ENCODE results near the gene TERT. TPM values are rescaled to one million over a fixed set of nuclear protein-coding genes. Genes with fewer than 3 reads are reported as not detected.
"Not testable (repeated sequence)": the region's sequence is repeated elsewhere in the genome, so short reads cannot be mapped to it uniquely, and the experiment has no call there.

Gene TERT
- total and polyA plus RNA-seq, 3 experiments from 2014 or later: 2.0 to 2.5 TPM; not detected in 1

- Mint-ChIP-seq H3K27me3 (no peaks in the 10 kb centered on the region), H3K4me1 (peaks cover 6 to 15% (median 7%) of the 10 kb centered on the region in 3 donors), H3K4me3 (no peak overlapping the region), H3K27ac (peak overlapping the region in 1 of 8 donors; percentile 41), H3K36me3 (peaks cover 10 to 75% (median 14%) of the 10 kb centered on the region in 3 donors), H3K9me3 (no peaks in the 10 kb centered on the region)
- DNase-seq: peak in 1 of 5 donors; percentile 26
- Histone ChIP-seq H3K9me3 (ENCODE audit: low read length) (no peaks in the 10 kb centered on the region), H3K27ac (ENCODE audit: low read depth, low read length) (no peak overlapping the region), H3K4me3 (ENCODE audit: low read length) (no peak overlapping the region), H3K4me1 (ENCODE audit: insufficient read depth, low read length) (no peaks in the 10 kb centered on the region), H3K27me3 (ENCODE audit: insufficient read depth, low read length, poor library complexity, severe bottlenecking) (no peaks in the 10 kb centered on the region), H3K36me3 (ENCODE audit: insufficient read depth, low read length) (peaks cover 46% of the 10 kb centered on the region)
- POLR2A ChIA-PET: no interaction called here
- CTCF ChIA-PET: interaction anchor here (1.0 to 1.4 kb wide), 2 partner anchors 14 to 16 kb away, joined by 3 read pairs; no protein-coding TSS in a partner anchor
Measured at GRCh38 chr5:1329111-1329579, 34.3 kb upstream of the TERT start.

- H3K9me3 ChIP-seq (ENCODE audit: low read length); H3K27ac ChIP-seq (ENCODE audit: low read depth, low read length); H3K4me3 Mint-ChIP-seq; POLR2A ChIA-PET; H3K4me1 ChIP-seq (ENCODE audit: insufficient read depth, low read length); H3K9me3 Mint-ChIP-seq; DNase-seq; H3K4me3 ChIP-seq (ENCODE audit: low read length); H3K27me3 ChIP-seq (ENCODE audit: insufficient read depth, low read length, poor library complexity, severe bottlenecking); H3K27me3 Mint-ChIP-seq: not testable (repeated sequence)
- CTCF ChIA-PET: interaction anchor here (1.0 to 1.9 kb wide), 3 partner anchors 13 to 15 kb away, joined by 3 to 5 read pairs (median 3); no protein-coding TSS in a partner anchor
- H3K36me3 ChIP-seq (ENCODE audit: insufficient read depth, low read length): peaks cover 42% of the 10 kb centered on the region
- peaks cover 9 to 78% (median 15%) of the 10 kb centered on the region in 3 donors for H3K36me3 Mint-ChIP-seq
- H3K4me1 Mint-ChIP-seq: peaks cover 6 to 15% (median 7%) of the 10 kb centered on the region in 3 donors
- H3K27ac Mint-ChIP-seq: peak overlapping the region in 5 of 8 donors; percentile 29 to 74 (median 47)
Measured at GRCh38 chr5:1328237-1329110, 33.6 kb upstream of the TERT start.

GRCh38 chr5:1326901-1327756 lies 32.3 kb upstream of the TERT start:
- H3K27me3 Mint-ChIP-seq: not testable (repeated sequence)
- H3K36me3 ChIP-seq (ENCODE audit: insufficient read depth, low read length): peaks cover 29% of the 10 kb centered on the region
- CTCF ChIA-PET: interaction anchor here (1.0 to 1.9 kb wide), 3 partner anchors 15 to 318 kb away, joined by 3 to 5 read pairs (median 5); no protein-coding TSS in a partner anchor

GRCh38 chr5:1326532-1326875 lies 31.6 kb upstream of the TERT start:
- peaks cover 22% of the 10 kb centered on the region for H3K36me3 ChIP-seq (ENCODE audit: insufficient read depth, low read length)
- peaks cover 5 to 73% (median 12%) of the 10 kb centered on the region in 3 donors for H3K36me3 Mint-ChIP-seq
- H3K27me3 Mint-ChIP-seq; H3K4me3 ChIP-seq (ENCODE audit: low read length); H3K4me3 Mint-ChIP-seq; DNase-seq; H3K9me3 ChIP-seq (ENCODE audit: low read length); H3K27me3 ChIP-seq (ENCODE audit: insufficient read depth, low read length, poor library complexity, severe bottlenecking); H3K27ac ChIP-seq (ENCODE audit: low read depth, low read length); H3K4me1 ChIP-seq (ENCODE audit: insufficient read depth, low read length); H3K9me3 Mint-ChIP-seq; POLR2A ChIA-PET: not testable (repeated sequence)
- H3K4me1 Mint-ChIP-seq: peaks cover 6 to 15% (median 7%) of the 10 kb centered on the region in 3 donors
- CTCF ChIA-PET: interaction anchor here (1.0 to 1.9 kb wide), 3 partner anchors 15 to 319 kb away, joined by 3 to 5 read pairs (median 5); no protein-coding TSS in a partner anchor
- peak overlapping the region in 4 of 8 donors; percentile 14 to 97 (median 54) for H3K27ac Mint-ChIP-seq

More at GRCh38 chr5:1326901-1327756, 32.3 kb upstream of the TERT start:
- H3K27ac ChIP-seq (ENCODE audit: low read depth, low read length); H3K27me3 ChIP-seq (ENCODE audit: insufficient read depth, low read length, poor library complexity, severe bottlenecking); H3K4me3 Mint-ChIP-seq; DNase-seq; H3K4me3 ChIP-seq (ENCODE audit: low read length); H3K9me3 Mint-ChIP-seq; POLR2A ChIA-PET; H3K9me3 ChIP-seq (ENCODE audit: low read length); H3K4me1 ChIP-seq (ENCODE audit: insufficient read depth, low read length): not testable (repeated sequence)
- Mint-ChIP-seq H3K36me3 (peaks cover 0 to 73% (median 11%) of the 10 kb centered on the region in 3 donors), H3K27ac (peak overlapping the region in 1 of 8 donors; percentile 65), H3K4me1 (peaks cover 6 to 15% (median 7%) of the 10 kb centered on the region in 3 donors)

GRCh38 chr5:1325870-1326531 lies 31.1 kb upstream of the TERT start:
- ChIA-PET POLR2A (no interaction called here), CTCF (interaction anchor here (1.0 to 1.6 kb wide), 2 partner anchors 54 to 319 kb away, joined by 3 to 5 read pairs; no protein-coding TSS in a partner anchor)
- Mint-ChIP-seq H3K4me3 (no peak overlapping the region), H3K9me3 (no peaks in the 10 kb centered on the region), H3K27me3 (no peaks in the 10 kb centered on the region), H3K36me3 (peaks cover 5 to 73% (median 16%) of the 10 kb centered on the region in 3 donors), H3K27ac (peak overlapping the region in 5 of 8 donors; percentile 14 to 97 (median 54)), H3K4me1 (peaks cover 6 to 15% (median 7%) of the 10 kb centered on the region in 3 donors)
- Histone ChIP-seq H3K27me3 (ENCODE audit: insufficient read depth, low read length, poor library complexity, severe bottlenecking) (no peaks in the 10 kb centered on the region), H3K4me1 (ENCODE audit: insufficient read depth, low read length) (no peaks in the 10 kb centered on the region), H3K36me3 (ENCODE audit: insufficient read depth, low read length) (peaks cover 20% of the 10 kb centered on the region), H3K4me3 (ENCODE audit: low read length) (no peak overlapping the region), H3K27ac (ENCODE audit: low read depth, low read length) (no peak overlapping the region), H3K9me3 (ENCODE audit: low read length) (no peaks in the 10 kb centered on the region)
- peak in 1 of 5 donors; percentile 23 for DNase-seq

GRCh38 chr5:1325191-1325741 lies 30.4 kb upstream of the TERT start:
- ChIA-PET POLR2A (no interaction called here), CTCF (interaction anchor here (1.6 kb wide), 1 partner anchor 320 kb away, joined by 5 read pairs; no protein-coding TSS in a partner anchor)
- peaks cover 6 to 15% (median 7%) of the 10 kb centered on the region in 3 donors for H3K4me1 Mint-ChIP-seq
- H3K36me3 ChIP-seq (ENCODE audit: insufficient read depth, low read length): peaks cover 13% of the 10 kb centered on the region
- H3K9me3 Mint-ChIP-seq: no peaks in the 10 kb centered on the region
- peaks cover 5 to 73% (median 16%) of the 10 kb centered on the region in 3 donors for H3K36me3 Mint-ChIP-seq
- no peaks in the 10 kb centered on the region for H3K27me3 Mint-ChIP-seq
- H3K9me3 ChIP-seq (ENCODE audit: low read length): no peaks in the 10 kb centered on the region
- no peak overlapping the region for H3K4me3 Mint-ChIP-seq
- H3K27ac Mint-ChIP-seq: peak overlapping the region in 1 of 8 donors; percentile 77
- no peak overlapping the region for H3K4me3 ChIP-seq (ENCODE audit: low read length)
- no peaks in the 10 kb centered on the region for H3K27me3 ChIP-seq (ENCODE audit: insufficient read depth, low read length, poor library complexity, severe bottlenecking)
- DNase-seq: peak in 1 of 5 donors; percentile 40
- no peak overlapping the region for H3K27ac ChIP-seq (ENCODE audit: low read depth, low read length)
- H3K4me1 ChIP-seq (ENCODE audit: insufficient read depth, low read length): no peaks in the 10 kb centered on the region

- no peaks in the 10 kb centered on the region for H3K4me1 ChIP-seq (ENCODE audit: insufficient read depth, low read length)
- H3K4me3 ChIP-seq (ENCODE audit: low read length): no peak overlapping the region
- Mint-ChIP-seq H3K4me3 (no peak overlapping the region), H3K4me1 (peaks cover 6 to 15% (median 7%) of the 10 kb centered on the region in 3 donors), H3K9me3 (no peaks in the 10 kb centered on the region), H3K27me3 (no peaks in the 10 kb centered on the region), H3K27ac (peak overlapping the region in 1 of 8 donors; percentile 77), H3K36me3 (peaks cover 5 to 73% (median 16%) of the 10 kb centered on the region in 3 donors)
- ChIA-PET POLR2A (no interaction called here), CTCF (no interaction called here)
- no peak overlapping the region for H3K27ac ChIP-seq (ENCODE audit: low read depth, low read length)
- no peaks in the 10 kb centered on the region for H3K9me3 ChIP-seq (ENCODE audit: low read length)
- no peaks in the 10 kb centered on the region for H3K27me3 ChIP-seq (ENCODE audit: insufficient read depth, low read length, poor library complexity, severe bottlenecking)
- DNase-seq: peak in 1 of 5 donors; percentile 31
- peaks cover 10% of the 10 kb centered on the region for H3K36me3 ChIP-seq (ENCODE audit: insufficient read depth, low read length)
Measured at GRCh38 chr5:1324719-1325190, 29.9 kb upstream of the TERT start.

Data from CD8-positive, alpha-beta memory T cell (primary cell).